Skin epidermis (tissue), 12 donors: ENCODE data around the gene NES.
A peak's percentile ranks its signal among the peaks of the same experiment; 100 is the strongest.

ENCODE experiments used
- H3K27ac ChIP-seq, 21 experiments: fragments of 200-600 bp; sonication (generic) in 11 of 21; one replicate each; pipeline ENCODE4 v1.5.0; 2020; ENCODE audit warnings: mild to moderate bottlenecking in 3 of 21, inconsistent platforms in 2 of 21, moderate library complexity in 2 of 21
- H3K4me3 ChIP-seq, 7 experiments: fragments of 200-600 bp; sonication (generic) in 2 of 7; one replicate each; pipeline ENCODE4 v1.5.0; 2020; ENCODE audit warnings: inconsistent platforms in 2 of 7, mild to moderate bottlenecking in 2 of 7, moderate library complexity in 1 of 7

Gene NES

DNA sequence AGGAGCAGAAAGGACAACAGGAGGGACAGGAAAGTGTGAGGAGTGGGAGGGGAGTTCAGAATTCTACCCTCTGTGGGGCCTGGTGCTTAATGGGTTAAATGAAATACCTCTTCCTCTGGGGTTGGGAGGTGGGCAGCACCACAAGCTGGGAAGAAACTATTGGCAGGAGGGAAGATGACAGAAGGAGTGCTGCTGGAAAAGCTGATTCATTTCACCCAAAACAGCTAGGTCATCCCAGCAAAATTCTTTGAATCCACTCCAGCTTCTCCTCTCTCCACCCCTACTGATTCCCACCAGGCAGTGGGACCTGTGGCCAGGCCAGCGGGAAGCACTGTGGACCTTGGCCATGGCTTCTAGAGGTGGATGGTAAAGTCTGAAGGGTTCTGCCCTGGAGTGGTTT lies 22.5 kb downstream of the NES start:
- Histone ChIP-seq H3K4me3 (no peak overlapping the region), H3K27ac (no peak overlapping the region)

DNA sequence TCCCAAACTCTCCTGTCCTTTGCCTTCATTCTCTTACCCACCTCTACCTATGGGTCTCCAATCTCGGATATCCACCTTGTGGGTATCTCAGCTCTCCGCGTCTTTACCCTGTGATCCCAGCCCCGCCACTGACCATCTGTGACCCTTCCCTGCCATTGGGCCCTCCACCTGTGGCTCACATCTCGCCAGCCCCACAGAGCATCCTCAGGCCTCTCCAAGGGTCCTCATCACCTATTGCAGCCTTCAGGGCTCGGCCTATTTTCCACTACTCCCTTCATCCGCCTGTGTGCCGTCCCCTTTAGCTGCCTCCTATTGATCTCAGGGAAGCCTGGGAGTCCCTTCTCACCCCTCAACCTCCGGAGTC lies 24.2 kb downstream of the NES start:
- no peak overlapping the region for H3K4me3 ChIP-seq
- H3K27ac ChIP-seq: no peak overlapping the region

DNA sequence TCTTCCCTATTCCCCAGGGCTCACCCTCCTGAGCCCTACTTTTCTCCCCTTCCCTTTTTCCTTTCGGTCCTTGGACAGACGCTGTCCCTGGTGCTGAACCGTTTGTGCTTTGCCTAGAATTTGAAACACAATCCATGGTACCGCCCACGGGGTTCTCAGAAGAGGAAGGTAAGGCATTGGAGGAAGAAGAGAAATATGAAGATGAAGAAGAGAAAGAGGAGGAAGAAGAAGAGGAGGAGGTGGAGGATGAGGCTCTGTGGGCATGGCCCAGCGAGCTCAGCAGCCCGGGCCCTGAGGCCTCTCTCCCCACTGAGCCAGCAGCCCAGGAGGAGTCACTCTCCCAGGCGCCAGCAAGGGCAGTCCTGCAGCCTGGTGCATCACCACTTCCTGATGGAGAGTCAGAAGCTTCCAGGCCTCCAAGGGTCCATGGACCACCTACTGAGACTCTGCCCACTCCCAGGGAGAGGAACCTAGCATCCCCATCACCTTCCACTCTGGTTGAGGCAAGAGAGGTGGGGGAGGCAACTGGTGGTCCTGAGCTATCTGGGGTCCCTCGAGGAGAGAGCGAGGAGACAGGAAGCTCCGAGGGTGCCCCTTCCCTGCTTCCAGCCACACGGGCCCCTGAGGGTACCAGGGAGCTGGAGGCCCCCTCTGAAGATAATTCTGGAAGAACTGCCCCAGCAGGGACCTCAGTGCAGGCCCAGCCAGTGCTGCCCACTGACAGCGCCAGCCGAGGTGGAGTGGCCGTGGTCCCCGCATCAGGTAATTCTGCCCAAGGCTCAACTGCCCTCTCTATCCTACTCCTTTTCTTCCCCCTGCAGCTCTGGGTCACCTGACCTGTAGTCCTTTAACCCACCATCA lies 24.8 kb downstream of the NES start:
- Histone ChIP-seq H3K27ac (no peak overlapping the region), H3K4me3 (no peak overlapping the region)

DNA sequence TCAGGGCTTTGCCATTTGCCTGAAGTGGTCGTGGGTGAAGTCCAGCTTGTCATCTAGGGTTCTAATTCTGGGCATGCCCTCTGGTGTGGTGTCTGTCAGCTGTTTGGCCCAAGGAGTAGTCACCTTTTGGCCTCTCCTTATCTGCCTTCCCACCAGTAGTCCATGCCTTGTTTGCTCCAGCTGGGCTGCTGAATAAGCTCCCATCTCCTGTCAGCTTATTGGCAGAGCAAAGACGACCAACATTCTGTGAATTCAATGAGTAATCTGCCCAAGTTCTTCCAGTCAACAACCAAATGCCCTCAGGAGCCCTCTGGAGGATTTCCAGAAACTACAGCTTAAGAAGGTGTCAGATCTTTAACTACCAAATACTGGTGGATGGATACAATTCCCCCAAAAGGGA lies 28.3 kb downstream of the NES start:
- Histone ChIP-seq H3K27ac (no peak overlapping the region), H3K4me3 (no peak overlapping the region)

DNA sequence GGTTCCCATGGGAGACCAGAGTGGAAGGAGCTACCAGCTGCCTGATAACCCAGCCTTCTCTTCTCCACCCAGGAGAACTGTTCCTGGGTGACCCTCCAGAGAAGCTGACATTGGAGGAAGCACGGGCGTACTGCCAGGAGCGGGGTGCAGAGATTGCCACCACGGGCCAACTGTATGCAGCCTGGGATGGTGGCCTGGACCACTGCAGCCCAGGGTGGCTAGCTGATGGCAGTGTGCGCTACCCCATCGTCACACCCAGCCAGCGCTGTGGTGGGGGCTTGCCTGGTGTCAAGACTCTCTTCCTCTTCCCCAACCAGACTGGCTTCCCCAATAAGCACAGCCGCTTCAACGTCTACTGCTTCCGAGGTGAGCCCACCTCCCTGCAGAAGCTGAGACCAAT lies 28.7 kb downstream of the NES start:
- no peak overlapping the region for H3K27ac ChIP-seq
- H3K4me3 ChIP-seq: no peak overlapping the region

DNA sequence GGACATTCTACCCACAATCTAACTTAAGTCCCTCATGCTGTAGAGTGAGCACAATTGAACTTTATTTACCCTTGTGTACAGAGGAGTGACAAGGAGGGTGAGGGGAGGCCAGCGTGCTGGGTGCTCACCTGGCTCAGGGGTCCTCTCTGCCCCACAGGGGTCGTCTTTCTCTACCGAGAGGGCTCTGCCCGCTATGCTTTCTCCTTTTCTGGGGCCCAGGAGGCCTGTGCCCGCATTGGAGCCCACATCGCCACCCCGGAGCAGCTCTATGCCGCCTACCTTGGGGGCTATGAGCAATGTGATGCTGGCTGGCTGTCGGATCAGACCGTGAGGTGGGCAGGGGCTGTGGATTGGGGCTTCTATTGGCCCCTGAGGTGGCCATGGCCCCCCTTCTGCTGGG lies 29.9 kb downstream of the NES start:
- Histone ChIP-seq H3K27ac (no peak overlapping the region), H3K4me3 (no peak overlapping the region)

DNA sequence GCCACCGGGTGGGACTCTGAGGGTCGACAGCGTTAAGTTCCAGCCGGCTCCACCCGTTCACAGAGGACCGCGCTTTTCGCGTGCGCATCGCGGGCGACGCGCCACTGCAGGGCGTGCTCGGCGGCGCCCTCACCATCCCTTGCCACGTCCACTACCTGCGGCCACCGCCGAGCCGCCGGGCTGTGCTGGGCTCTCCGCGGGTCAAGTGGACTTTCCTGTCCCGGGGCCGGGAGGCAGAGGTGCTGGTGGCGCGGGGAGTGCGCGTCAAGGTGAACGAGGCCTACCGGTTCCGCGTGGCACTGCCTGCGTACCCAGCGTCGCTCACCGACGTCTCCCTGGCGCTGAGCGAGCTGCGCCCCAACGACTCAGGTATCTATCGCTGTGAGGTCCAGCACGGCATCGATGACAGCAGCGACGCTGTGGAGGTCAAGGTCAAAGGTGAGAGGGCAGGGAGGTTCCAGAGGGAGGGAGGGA lies 30.4 kb downstream of the NES start:
- H3K4me3 ChIP-seq: no peak overlapping the region
- H3K27ac ChIP-seq: no peak overlapping the region

DNA sequence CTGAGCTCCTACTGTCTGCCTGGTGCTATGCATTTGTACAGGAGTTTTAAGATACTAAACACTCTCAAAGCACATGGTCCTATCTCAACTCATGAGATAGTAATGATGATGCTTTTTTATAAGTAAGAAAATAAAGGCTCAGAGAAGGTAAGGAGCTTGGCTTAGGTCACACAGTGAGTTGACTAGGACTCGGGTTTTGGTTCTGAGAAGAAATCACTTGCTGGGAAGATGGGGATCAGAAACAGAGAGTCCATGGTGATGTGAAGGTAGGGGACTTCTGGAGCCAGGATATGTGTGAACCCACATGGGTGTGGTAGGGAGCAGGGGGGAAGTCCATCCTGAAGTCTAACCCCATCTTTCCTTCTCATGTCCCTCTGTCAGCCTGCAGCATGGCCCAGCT lies 31.5 kb downstream of the NES start:
- Histone ChIP-seq H3K4me3 (no peak overlapping the region), H3K27ac (no peak overlapping the region)

DNA sequence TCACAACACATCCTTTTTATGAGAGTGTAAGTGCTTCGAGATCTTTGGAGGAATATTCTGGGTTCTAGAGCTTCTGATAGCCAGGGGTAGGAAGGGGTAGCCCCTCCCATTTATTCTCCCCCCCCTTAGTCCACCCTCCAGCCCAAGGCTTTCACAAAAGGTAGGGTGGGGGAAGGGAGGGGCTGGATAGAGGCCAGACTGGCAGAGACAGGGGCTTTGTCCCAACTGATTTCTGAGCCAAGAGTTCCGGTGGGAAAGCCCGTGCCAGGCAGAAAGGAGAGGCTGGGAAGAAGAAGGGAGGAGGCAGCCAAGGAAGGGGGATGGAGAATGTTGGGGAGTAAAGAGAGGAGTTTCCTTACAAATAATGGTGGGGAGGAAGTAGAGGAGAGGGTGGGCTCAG lies 32.2 kb downstream of the NES start:
- Histone ChIP-seq H3K4me3 (no peak overlapping the region), H3K27ac (no peak overlapping the region)

DNA sequence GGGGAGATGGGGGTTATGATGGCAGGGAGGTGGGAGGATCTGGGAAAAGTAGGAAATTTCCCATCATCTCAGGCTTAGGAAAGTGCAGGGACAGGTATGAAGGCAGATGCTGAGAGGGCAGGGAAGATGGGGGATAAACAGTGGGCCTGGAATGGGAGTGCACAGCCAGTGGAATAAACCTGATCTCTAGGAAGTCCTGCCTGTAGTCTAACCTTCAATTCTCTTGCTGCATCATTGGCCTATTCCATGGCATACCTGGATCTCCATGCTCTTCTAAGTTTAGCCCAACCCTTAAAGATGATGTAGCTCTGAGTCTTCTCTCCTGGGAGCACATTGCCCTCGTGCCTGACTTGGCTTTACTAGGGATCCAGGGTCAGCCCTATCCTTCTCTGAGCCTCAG lies 32.6 kb downstream of the NES start:
- H3K4me3 ChIP-seq: no peak overlapping the region
- no peak overlapping the region for H3K27ac ChIP-seq

DNA sequence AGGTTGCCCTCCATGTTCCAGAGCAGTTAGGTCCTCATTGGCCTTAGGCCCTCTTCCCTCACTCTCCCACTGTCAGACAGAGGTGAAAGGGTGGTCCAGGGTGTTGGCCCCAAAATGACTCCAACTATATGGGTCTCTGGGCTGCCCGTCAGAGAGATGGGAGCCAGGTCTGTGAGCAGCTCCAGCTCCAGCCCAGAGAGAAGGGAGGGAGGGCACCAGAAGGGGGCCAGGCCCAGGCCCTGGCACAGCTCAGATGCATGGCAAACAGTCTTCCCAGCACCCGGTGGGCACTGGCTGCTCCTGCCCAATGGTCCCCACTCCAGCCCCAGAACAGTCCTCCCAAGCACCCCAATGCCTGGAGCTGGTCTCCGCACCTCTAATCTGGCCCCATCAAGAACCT lies 33.1 kb downstream of the NES start:
- no peak overlapping the region for H3K4me3 ChIP-seq
- no peak overlapping the region for H3K27ac ChIP-seq

DNA sequence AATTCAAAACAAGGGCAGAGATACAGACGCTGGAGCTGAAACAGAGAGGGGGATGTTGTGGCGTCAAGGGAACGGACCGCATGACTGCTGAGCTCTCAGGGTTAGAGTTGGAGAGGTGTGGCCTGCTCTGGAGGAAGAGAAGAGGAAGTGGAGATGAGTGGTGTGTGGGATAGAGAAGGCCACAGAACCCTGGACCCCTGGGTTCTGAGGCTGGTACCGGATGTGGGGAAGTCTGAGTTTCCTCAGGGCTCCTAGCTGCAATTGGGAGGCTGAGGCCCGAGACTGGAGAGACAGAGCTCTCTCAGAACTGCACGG lies 33.5 kb downstream of the NES start:
- H3K27ac ChIP-seq: no peak overlapping the region
- H3K4me3 ChIP-seq: no peak overlapping the region

DNA sequence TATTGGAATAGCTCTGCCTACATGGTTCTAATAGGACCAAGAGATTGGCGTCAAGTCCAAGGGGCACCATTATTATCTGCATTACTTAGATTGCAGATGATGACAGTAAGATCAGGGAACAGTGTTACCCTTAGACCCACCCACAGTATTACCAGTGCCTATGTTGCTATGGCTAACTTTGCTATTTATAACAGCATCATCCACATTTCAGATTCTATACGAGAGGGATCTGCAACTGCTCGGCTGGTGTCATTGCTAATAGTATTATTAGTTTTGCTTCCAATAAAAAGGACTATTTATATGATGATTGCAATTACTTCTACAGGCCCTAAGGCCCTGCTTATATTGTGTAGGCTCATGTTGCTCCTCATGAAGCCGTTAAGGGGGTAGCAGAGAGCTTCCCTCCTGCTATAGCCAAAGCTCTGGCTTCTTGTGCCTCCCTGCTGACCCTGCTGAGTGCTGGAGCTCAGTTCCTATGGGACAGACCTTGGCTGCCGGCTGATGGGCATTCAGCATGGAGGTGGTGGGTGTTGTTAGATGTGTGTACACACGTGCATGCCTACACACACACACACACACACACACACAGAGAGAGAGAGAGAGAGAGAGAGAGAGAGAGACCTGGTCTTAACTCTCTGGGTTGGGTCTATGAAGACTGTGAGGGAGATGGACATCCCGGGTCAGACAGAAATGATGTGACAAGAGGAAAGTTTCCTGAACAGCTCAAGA lies 34.0 kb downstream of the NES start:
- Histone ChIP-seq H3K4me3 (no peak overlapping the region), H3K27ac (no peak overlapping the region)

DNA sequence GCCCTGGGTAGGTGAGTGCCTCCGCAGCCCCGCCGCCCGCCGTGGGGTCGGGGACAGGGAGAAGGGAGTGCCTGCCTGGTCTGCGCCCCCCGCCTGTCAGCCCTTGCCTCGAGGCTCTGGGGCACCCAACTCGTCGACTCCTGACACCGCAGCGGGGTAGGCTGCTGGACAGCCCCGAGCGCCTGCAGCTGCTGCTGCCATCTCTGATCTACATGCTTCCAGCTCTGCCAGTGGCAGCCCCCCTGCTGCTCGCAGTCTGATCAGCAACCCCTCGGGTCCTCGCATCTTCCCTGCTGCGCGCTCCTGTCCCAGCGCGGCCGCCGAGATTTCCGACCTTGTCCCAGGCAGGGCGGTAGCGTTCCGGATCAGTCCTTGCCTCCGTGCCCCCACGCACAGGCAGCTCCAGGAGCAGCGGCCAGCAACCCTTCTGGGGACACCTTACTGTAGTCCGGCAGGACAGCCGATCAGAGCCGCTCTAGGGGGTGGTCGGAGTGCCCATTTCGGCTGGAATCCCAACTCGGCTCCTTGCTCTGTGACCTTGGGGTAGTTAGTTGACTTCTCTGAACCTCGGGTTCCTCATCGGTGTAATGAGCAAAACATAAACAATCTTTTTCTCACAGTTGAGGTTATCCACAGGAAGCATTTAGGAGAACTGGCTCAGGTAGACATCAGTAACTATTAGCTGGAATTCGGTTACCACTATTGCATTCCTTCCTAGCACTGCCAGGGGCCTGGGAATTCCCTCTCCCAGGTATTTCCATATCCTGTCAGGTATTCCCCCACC lies 34.8 kb downstream of the NES start:
- Histone ChIP-seq H3K4me3 (peak overlapping the region in 2 of 7 experiments; percentile 27 to 30), H3K27ac (peak overlapping the region in 1 of 21 experiments; percentile 11)

DNA sequence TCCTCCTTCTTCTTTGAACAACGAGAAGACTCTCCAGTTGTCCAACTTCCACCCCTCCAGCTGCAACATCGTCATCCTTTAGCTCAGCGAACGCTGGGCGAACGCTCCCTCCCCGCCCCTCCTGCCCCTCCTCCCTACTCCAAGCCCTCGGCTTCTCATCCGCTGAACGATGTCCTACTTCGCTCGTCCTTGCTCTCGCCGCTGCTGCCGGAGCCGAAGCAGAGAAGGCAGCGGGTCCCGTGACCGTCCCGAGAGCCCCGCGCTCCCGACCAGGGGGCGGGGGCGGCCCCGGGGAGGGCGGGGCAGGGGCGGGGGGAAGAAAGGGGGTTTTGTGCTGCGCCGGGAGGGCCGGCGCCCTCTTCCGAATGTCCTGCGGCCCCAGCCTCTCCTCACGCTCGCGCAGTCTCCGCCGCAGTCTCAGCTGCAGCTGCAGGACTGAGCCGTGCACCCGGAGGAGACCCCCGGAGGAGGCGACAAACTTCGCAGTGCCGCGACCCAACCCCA lies 35.4 kb downstream of the NES start, which contains the start of gene BCAN:
Gene BCAN, plus strand, starts transcription at position 357 of the 504 bp plus-strand sequence. CDS start 3,938 bp downstream, outside the sequence.
- H3K4me3 ChIP-seq: peak within 1 kb of the TSS in 2 of 7 experiments; percentile 27 to 30
- peak within 1 kb of the TSS in 1 of 21 experiments; percentile 11 for H3K27ac ChIP-seq

DNA sequence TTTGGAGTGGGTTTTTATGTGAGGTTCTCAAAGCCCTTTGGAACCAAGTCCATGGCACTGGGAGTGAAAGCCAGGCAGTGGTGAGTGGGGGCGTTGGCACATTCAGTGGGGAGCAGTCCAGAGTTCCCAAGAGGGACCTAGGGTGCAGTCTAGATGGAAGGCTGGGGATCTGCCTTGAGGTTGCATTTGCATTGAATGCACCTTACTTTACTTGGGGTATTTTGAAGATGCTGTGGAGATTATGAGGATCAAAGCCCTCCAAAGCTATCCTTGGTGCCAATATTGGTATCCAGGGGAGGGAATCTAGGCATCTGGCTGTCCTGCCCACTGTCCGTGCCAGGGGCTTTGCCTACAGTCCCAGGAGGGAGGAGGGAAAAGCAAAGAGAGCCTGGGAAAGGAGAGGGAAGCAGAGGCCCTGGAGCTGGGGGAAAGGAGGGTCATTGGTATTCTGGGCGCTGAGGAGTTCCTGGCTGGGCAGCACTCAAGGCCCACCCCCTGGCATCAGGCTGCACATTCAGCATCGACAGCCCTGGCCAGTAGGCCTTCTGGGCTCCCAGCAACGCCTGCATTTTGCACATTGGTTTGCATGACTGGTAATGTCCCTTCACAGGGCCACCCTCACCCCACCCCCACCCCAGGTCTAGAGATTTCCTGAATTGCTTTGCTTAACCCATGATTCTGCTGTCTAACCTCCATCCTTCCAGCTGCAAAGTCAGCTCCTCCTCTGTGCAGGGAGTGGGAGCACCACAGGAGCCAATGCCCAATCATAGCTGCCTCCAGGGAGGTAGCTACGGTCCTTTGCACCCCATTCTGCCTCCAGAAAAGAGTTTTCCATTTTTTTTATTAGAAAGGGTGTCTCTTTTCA lies 36.1 kb downstream of the NES start:
- Histone ChIP-seq H3K27ac (no peak overlapping the region), H3K4me3 (no peak overlapping the region)

DNA sequence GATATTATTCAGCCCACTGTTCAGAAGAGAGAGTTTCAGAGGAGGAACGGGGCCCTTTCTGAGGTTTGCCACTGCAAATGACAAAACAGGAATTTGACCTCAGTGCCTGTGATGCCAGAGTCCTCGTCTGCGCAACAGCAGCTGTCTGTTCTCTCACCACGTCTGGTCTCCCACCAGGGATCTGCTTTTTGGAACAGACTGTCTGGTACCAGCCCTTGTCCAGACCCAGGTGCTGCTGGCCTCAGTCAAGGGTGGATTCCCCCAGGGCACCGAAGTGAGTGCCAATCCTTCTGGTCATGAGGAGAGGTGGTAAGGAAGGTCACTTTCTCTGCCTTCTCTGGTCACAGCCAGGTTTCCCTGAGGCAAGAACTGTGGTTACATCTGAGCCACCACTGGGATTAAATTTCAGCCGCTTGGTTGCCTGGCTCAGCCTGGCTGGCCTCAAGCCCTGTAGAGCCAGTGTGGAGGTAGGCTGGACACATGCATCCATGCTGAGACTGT lies 37.6 kb downstream of the NES start:
- no peak overlapping the region for H3K4me3 ChIP-seq
- no peak overlapping the region for H3K27ac ChIP-seq

DNA sequence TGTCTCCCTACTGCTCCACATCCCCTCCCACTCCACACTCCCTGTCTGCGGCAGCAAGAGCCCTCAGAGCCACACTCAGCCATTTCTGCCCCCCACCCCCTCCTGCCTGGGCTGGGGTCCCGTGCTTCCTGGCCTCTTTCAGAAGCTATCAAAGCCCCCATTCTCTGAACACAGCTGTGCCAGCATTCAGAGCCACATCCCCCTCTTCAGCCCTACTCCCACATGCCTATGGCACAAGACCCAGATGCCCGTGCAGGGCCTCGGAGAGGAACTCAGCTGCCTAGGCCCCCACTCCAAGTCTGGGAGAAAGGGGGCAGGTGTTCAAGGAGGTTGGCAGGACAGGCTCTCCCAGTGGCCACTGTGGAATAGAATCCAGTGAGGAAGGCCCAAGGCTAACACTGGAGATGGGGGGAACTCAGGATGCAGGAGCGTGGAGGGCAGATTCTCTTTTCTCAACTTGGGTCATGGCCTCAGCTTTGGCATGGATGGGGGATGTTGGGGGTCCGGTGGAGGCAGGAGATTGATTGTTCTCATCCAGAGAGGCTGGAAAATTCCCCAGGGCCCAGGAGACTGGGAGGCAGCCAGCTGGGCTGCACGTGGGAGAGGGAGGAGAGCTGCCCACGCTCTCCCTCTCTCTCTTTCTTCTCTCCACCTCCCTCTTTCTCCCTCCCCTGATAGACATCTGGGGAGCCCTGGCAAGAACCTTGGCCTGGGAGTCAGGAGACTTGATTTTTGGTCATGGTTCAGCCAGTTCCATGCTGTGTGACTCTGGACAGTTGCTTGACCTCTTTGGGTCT lies 38.8 kb downstream of the NES start:
- Histone ChIP-seq H3K4me3 (no peak overlapping the region), H3K27ac (no peak overlapping the region)
